PC-3 (cell line): ENCODE data around the gene CALCA. TPM values are rescaled to one million over a fixed set of nuclear protein-coding genes. Genes with fewer than 3 reads are reported as not detected.

Experiments
- ATAC-seq: fragments of 200-7000 bp; cut with Tn5 transposase; 2 replicates; pipeline ENCODE4 v1.9.1; 2020; ENCODE audit warnings: mild to moderate bottlenecking, moderate library complexity
- BruUV-seq: library from RNA; stranded (reverse); fragments of 400-500 nt; replicated peaks from 2 replicates; lab custom pipeline; 2021; lab: Mats Ljungman, UMichigan
- CTCF ChIA-PET: fragments of 300-600 bp; sonication (Branson Sonifier 250); formaldehyde crosslinking; loops from one replicate; lab custom pipeline; 2022; ENCODE audit warnings: antibody characterized with exemption; lab: Charles Lee
- POLR2A ChIA-PET: fragments of 300-600 bp; sonication (Branson Sonifier 250); formaldehyde crosslinking; loops from one replicate; lab custom pipeline; 2022; ENCODE audit warnings: antibody characterized with exemption; ENCODE audit not compliant: unreplicated experiment; lab: Charles Lee
- DNase-seq: peaks from one replicate; pipeline ENCODE4 v3.0.0-alpha.2; 2015
- H2AFZ ChIP-seq: fragments of 300-600 bp; sonication (generic); 2 replicates; pipeline ENCODE4 v1.6.0; 2016; ENCODE audit warnings: antibody characterized with exemption, low read length
- H3F3A ChIP-seq: fragments of 300-600 bp; sonication (generic); one replicate; pipeline ENCODE4 v1.6.0; 2017; ENCODE audit warnings: antibody characterized with exemption, low read length, control low read depth, mild to moderate bottlenecking; ENCODE audit not compliant: unreplicated experiment
- H3K27ac ChIP-seq: fragments of 300-600 bp; sonication (generic); 2 replicates; pipeline ENCODE4 v1.5.1; 2016; ENCODE audit warnings: mild to moderate bottlenecking, low read length
- H3K27me3 ChIP-seq: fragments of 300-600 bp; sonication (generic); 2 replicates; pipeline ENCODE4 v1.6.1; 2016; ENCODE audit warnings: low read length, mixed read lengths
- H3K36me3 ChIP-seq: fragments of 300-600 bp; sonication (generic); 2 replicates; pipeline ENCODE4 v1.6.1; 2016; ENCODE audit warnings: low read depth, mixed run types, low read length, mixed read lengths
- H3K4me1 ChIP-seq: fragments of 300-600 bp; sonication (generic); 2 replicates; pipeline ENCODE4 v1.5.1; 2016; ENCODE audit warnings: low read length; ENCODE audit not compliant: insufficient read depth
- H3K4me2 ChIP-seq: fragments of 300-600 bp; sonication (generic); 2 replicates; pipeline ENCODE4 v1.6.0; 2016; ENCODE audit warnings: low read length
- H3K4me3 ChIP-seq: fragments of 300-600 bp; sonication (generic); 2 replicates; pipeline ENCODE4 v1.5.1; 2016; ENCODE audit warnings: mild to moderate bottlenecking, low read length, mixed read lengths
- H3K79me2 ChIP-seq: fragments of 300-600 bp; sonication (generic); 2 replicates; pipeline ENCODE4 v1.6.1; 2017; ENCODE audit warnings: low read length, mixed read lengths
- H3K9ac ChIP-seq: fragments of 300-600 bp; sonication (generic); 2 replicates; pipeline ENCODE4 v1.6.0; 2016; ENCODE audit warnings: mild to moderate bottlenecking, low read length
- H3K9me2 ChIP-seq: fragments of 300-600 bp; sonication (generic); replicated peaks from 2 replicates; pipeline ENCODE4 v1.6.1; 2016; ENCODE audit warnings: mixed run types, low read length, mixed read lengths
- H3K9me3 ChIP-seq: fragments of 300-600 bp; sonication (generic); 2 replicates; pipeline ENCODE4 v1.6.1; 2016; ENCODE audit warnings: low read length, mixed read lengths
- H4K20me1 ChIP-seq: fragments of 300-600 bp; sonication (generic); 2 replicates; pipeline ENCODE4 v1.6.1; 2016; ENCODE audit warnings: low read length, mixed read lengths
- EZH2 ChIP-seq: fragments of 300-600 bp; sonication (generic); IDR thresholded peaks from one replicate; pipeline ENCODE4 v1.6.1; 2017; ENCODE audit warnings: antibody characterized with exemption, mild to moderate bottlenecking, low read length; ENCODE audit not compliant: unreplicated experiment
- EZH2phosphoT487 ChIP-seq: fragments of 300-600 bp; sonication (generic); IDR thresholded peaks from 2 replicates; pipeline ENCODE4 v1.6.1; 2018; ENCODE audit warnings: mild to moderate bottlenecking, antibody characterized with exemption, low read length, borderline replicate concordance
- intact Hi-C: fragments of 100-400 bp; cut with micrococcal nuclease; formaldehyde crosslinking; loops from 2 replicates; pipeline ENCODE4 v1.9.0; 2023
- total RNA-seq: library from RNA; depleted of rRNA; stranded (reverse); fragments of >200 nt; gene quantifications from 2 replicates; pipeline ENCODE4 v1.2.3, GENCODE V29; 2014
- TF ChIP-seq, protein P1 (sequence below): fragments of 300-600 bp; sonication (generic); conservative IDR thresholded peaks from 2 replicates; pipeline ENCODE4 v1.5.1; 2017; ENCODE audit warnings: antibody characterized with exemption, low read depth, mild to moderate bottlenecking, low read length

The CALCA gene
- total RNA-seq, 1 experiment from 2014 or later, result not detected

GRCh38 chr11:14975252-14975587, 3.1 kb upstream of the CALCA start:
- CTCF ChIA-PET, result no interaction called here
- no peak overlapping the region for H2AFZ ChIP-seq
- intact Hi-C loops, result no loop called here

GRCh38 chr11:14974515-14975251, 2.5 kb upstream of the CALCA start:
- peak; percentile 47 for DNase-seq
- no peak overlapping the region for H2AFZ ChIP-seq

More at GRCh38 chr11:14975252-14975587, 3.1 kb upstream of the CALCA start:
- TF ChIP-seq EZH2, result no peak
- TF ChIP-seq, protein P1, sequence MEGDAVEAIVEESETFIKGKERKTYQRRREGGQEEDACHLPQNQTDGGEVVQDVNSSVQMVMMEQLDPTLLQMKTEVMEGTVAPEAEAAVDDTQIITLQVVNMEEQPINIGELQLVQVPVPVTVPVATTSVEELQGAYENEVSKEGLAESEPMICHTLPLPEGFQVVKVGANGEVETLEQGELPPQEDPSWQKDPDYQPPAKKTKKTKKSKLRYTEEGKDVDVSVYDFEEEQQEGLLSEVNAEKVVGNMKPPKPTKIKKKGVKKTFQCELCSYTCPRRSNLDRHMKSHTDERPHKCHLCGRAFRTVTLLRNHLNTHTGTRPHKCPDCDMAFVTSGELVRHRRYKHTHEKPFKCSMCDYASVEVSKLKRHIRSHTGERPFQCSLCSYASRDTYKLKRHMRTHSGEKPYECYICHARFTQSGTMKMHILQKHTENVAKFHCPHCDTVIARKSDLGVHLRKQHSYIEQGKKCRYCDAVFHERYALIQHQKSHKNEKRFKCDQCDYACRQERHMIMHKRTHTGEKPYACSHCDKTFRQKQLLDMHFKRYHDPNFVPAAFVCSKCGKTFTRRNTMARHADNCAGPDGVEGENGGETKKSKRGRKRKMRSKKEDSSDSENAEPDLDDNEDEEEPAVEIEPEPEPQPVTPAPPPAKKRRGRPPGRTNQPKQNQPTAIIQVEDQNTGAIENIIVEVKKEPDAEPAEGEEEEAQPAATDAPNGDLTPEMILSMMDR, result no peak
- no peak for TF ChIP-seq EZH2phosphoT487
- no peak for DNase-seq
- H3K4me1 ChIP-seq, result no peaks in the 10 kb centered on the region
- no peak overlapping the region for H3K4me2 ChIP-seq
- H3K9me2 ChIP-seq, result no peaks in the 10 kb centered on the region
- no peak overlapping the region for H3K27ac ChIP-seq
- peaks cover 37% of the 10 kb centered on the region for H3K27me3 ChIP-seq
- no peaks in the 10 kb centered on the region for H3F3A ChIP-seq
- no peaks in the 10 kb centered on the region for H4K20me1 ChIP-seq
- POLR2A ChIA-PET, result no interaction called here
- H3K9ac ChIP-seq, result no peak overlapping the region
- H3K4me3 ChIP-seq, result no peak overlapping the region
- no peaks in the 10 kb centered on the region for H3K36me3 ChIP-seq
- no peak for ATAC-seq
- no peaks in the 10 kb centered on the region for H3K9me3 ChIP-seq
- H3K79me2 ChIP-seq, result no peaks in the 10 kb centered on the region
- BruUV-seq, result no TSS peak

More at GRCh38 chr11:14974515-14975251, 2.5 kb upstream of the CALCA start:
- H3K9me2 ChIP-seq, result no peaks in the 10 kb centered on the region
- H3K9me3 ChIP-seq, result no peaks in the 10 kb centered on the region
- POLR2A ChIA-PET, result no interaction called here
- CTCF ChIA-PET, result no interaction called here
- H3K27me3 ChIP-seq, result peaks cover 37% of the 10 kb centered on the region
- no peak overlapping the region for H3K4me3 ChIP-seq
- peak; percentile 35 for ATAC-seq
- no peaks in the 10 kb centered on the region for H3F3A ChIP-seq
- H3K4me1 ChIP-seq, result no peaks in the 10 kb centered on the region
- no peaks in the 10 kb centered on the region for H3K36me3 ChIP-seq
- no peak overlapping the region for H3K9ac ChIP-seq
- no peaks in the 10 kb centered on the region for H3K79me2 ChIP-seq
- H3K27ac ChIP-seq, result no peak overlapping the region
- TF ChIP-seq EZH2 (no peak), EZH2phosphoT487 (no peak)
- TF ChIP-seq, protein P1, result peak; percentile 67
- H4K20me1 ChIP-seq, result no peaks in the 10 kb centered on the region
- no peak overlapping the region for H3K4me2 ChIP-seq
- BruUV-seq, result no TSS peak
- intact Hi-C loops, result no loop called here
